AG04449 (cell line): ENCODE results near the gene TMEM178B.
"Not testable (repeated sequence)": the region's sequence is repeated elsewhere in the genome, so short reads cannot be mapped to it uniquely, and the experiment has no call there.

Experiments used
- CTCF ChIA-PET: fragments of 350-600 bp; formaldehyde crosslinking; extraction: SDS; loops from one replicate; lab custom pipeline; 2021; ENCODE audit warnings: antibody characterized with exemption; lab: Yijun Ruan, JAX
- POLR2A ChIA-PET: fragments of 400-600, 350-600 bp; formaldehyde crosslinking; extraction: SDS; loops from one replicate; lab custom pipeline; 2020; ENCODE audit warnings: antibody characterized with exemption, inconsistent platforms; lab: Yijun Ruan, JAX
- DNase-seq: peaks from one replicate; pipeline ENCODE4 v3.0.0-alpha.2; 2010; ENCODE audit warnings: low read depth, low spot score
- H3K4me3 ChIP-seq: 2 replicates; pipeline ENCODE4 v1.5.1; 2011; ENCODE audit warnings: low read depth, mild to moderate bottlenecking, control low read depth, low read length
- CTCF ChIP-seq: IDR thresholded peaks from one replicate; pipeline ENCODE4 v1.5.1; 2011; ENCODE audit warnings: mild to moderate bottlenecking, moderate library complexity, low read length, control low read depth, inconsistent platforms; ENCODE audit not compliant: insufficient read depth; ENCODE audit errors: missing control alignments

TMEM178B gene

GRCh38 chr7:141325275-141325674 is 251.4 kb downstream of the TMEM178B start:
- POLR2A ChIA-PET = no interaction called here
- H3K4me3 ChIP-seq = no peak overlapping the region
- TF ChIP-seq CTCF = no peak
- no peak for DNase-seq
- CTCF ChIA-PET = no interaction called here

- POLR2A ChIA-PET = no interaction called here
- CTCF ChIA-PET = no interaction called here
These were observed 254.4 kb downstream of the TMEM178B start for GRCh38 chr7:141328290-141328689.

GRCh38 chr7:141330285-141330684 is 256.4 kb downstream of the TMEM178B start:
- H3K4me3 ChIP-seq, POLR2A ChIA-PET, DNase-seq, CTCF ChIA-PET: not testable (repeated sequence)

More at GRCh38 chr7:141328290-141328689, 254.4 kb downstream of the TMEM178B start:
- no peak for DNase-seq
- H3K4me3 ChIP-seq = no peak overlapping the region
- TF ChIP-seq CTCF = no peak

GRCh38 chr7:141333459-141333858 is 259.6 kb downstream of the TMEM178B start:
- no peak for TF ChIP-seq CTCF
- CTCF ChIA-PET = no interaction called here
- POLR2A ChIA-PET = no interaction called here
- no peak overlapping the region for H3K4me3 ChIP-seq
- no peak for DNase-seq

GRCh38 chr7:141335164-141335563 is 261.3 kb downstream of the TMEM178B start:
- CTCF ChIA-PET = no interaction called here
- no peak overlapping the region for H3K4me3 ChIP-seq
- TF ChIP-seq CTCF = no peak
- POLR2A ChIA-PET = no interaction called here
- no peak for DNase-seq

- ChIA-PET CTCF (no interaction called here), POLR2A (no interaction called here)
- DNase-seq = no peak
- no peak for TF ChIP-seq CTCF
- H3K4me3 ChIP-seq = no peak overlapping the region
These were observed 265.7 kb downstream of the TMEM178B start for GRCh38 chr7:141339603-141340002.

- TF ChIP-seq CTCF = no peak
- ChIA-PET CTCF (no interaction called here), POLR2A (no interaction called here)
These were observed 267.1 kb downstream of the TMEM178B start for GRCh38 chr7:141340991-141341390.

More at GRCh38 chr7:141340991-141341390, 267.1 kb downstream of the TMEM178B start:
- no peak overlapping the region for H3K4me3 ChIP-seq
- DNase-seq = no peak
